ENCODE measurements around the gene DAGLA.

Gene DAGLA

GRCh38 chr11:61747192-61747966 lies 67.2 kb downstream of the DAGLA start:
- DNase-seq (ENCODE audit: low spot score), result peak; percentile 37

DNA sequence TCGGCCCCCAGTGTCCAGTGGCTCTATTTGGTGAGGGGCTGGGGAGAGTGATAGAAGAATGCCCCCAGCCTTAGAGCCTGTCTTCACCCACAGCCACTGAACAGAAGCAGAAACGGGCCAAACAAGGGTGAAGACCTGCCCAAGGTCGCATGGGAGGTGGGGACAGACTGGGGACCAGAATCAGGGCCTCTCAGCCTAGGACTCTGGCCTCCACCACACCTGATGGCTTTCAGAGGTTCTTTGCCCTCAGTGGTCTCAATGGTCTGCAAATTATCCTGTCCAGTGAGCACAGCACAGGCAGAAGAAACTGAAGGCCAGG lies 67.7 kb downstream of the DAGLA start:
- DNase-seq (ENCODE audit: low spot score), result no peak

GRCh38 chr11:61749591-61750217 lies 69.5 kb downstream of the DAGLA start:
- DNase-seq (ENCODE audit: low spot score), result no peak

- DNase-seq (ENCODE audit: low spot score), result no peak
Observed at GRCh38 chr11:61750631-61751273, 70.6 kb downstream of the DAGLA start.

- DNase-seq (ENCODE audit: low spot score), result no peak
Observed at GRCh38 chr11:61751384-61751783, 71.2 kb downstream of the DAGLA start.

DNA sequence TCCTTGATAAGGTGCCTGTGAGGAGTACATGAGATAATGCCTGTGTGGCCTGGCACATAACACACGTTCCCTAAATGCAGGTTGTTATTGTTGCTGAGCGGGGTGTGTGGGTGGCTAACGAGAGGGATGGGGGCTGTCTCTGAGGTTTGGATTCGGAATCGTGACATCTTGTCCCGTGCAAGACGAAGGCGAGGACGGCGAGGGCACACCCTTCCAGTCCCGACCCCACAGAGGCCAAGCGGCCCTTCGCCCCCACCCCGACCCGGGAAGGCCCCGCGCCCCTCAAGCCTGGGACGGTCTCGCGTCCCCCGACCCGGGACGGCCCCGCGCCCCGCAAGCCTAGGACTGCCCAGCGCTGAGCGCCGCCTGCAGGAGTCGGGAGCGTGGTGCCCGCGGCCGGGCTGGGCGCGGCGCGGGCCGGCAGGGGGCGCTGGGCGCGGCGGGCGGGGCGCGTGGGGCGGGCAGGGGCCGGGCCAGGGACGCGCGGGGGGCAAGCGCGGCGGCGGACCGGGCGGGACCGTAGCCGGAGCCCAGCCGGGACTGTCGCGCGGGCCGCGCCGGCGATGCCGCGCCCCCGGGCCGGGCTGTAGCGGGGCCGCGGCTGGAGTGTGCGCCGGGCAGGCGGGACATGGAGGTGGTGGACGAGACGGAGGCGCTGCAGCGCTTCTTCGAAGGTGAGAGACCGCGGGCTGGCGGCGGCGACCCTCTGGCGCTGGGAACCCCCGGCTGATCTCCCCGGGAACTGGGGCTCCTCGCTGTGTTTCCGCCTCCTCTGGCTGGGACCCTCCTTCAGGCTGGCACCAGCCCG lies 72.1 kb downstream of the DAGLA start, which contains the start of gene MYRF:
MYRF (plus strand) TSS at position 520 of the 808 bp plus-strand sequence; CDS start at position 629, 109 bp downstream.
- peak; percentile 35 for DNase-seq (ENCODE audit: low spot score)

DNA sequence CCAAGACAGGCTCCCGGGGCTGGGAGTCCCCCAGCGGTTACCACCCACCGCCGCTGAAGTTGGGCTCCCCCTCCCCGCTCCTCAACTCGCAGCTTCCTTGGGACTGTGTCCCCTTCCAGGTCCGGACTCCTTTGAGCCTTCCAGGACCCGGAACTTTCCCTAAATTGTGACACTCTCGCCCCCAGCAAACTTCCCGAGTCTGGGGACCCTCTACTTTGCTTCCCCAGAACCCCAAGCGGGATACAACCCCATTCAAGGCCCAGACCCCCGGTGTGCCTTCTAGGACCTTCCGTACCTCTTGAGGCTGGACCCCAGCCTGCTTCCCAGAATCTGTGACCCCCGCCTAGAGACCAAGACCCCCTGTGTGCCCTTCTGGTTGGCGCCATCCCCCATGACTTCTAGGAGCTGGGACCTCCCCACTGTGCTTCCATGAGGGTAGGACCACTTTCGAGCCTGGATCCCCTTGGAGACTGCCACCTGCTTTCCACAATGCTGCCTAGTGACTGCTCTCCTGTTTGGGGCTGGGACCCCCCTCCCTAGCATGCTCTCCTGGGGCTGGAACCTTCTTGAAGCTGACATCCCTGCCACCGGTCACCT lies 72.8 kb downstream of the DAGLA start:
- no peak for DNase-seq (ENCODE audit: low spot score)

DNA sequence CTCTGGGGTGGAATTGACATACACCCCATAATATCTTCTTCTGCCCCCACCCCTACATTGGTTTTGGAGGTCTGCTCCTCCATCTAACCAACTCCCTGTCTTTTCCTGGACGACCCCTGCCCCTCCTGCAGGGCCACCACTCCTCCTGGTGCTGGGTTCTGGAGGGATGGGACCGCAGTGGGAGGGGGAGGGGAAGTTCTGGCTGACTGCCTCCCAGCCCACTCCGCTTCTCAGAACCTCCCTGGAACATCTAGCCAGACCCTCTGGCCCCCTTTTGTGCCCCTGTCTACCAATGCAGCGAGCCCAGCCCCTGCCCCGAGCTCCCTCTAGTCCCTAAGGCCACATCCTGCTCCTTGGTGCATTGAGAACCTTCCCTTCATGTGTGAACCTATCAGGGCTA lies 73.5 kb downstream of the DAGLA start:
- no peak for DNase-seq (ENCODE audit: low spot score)

DNA sequence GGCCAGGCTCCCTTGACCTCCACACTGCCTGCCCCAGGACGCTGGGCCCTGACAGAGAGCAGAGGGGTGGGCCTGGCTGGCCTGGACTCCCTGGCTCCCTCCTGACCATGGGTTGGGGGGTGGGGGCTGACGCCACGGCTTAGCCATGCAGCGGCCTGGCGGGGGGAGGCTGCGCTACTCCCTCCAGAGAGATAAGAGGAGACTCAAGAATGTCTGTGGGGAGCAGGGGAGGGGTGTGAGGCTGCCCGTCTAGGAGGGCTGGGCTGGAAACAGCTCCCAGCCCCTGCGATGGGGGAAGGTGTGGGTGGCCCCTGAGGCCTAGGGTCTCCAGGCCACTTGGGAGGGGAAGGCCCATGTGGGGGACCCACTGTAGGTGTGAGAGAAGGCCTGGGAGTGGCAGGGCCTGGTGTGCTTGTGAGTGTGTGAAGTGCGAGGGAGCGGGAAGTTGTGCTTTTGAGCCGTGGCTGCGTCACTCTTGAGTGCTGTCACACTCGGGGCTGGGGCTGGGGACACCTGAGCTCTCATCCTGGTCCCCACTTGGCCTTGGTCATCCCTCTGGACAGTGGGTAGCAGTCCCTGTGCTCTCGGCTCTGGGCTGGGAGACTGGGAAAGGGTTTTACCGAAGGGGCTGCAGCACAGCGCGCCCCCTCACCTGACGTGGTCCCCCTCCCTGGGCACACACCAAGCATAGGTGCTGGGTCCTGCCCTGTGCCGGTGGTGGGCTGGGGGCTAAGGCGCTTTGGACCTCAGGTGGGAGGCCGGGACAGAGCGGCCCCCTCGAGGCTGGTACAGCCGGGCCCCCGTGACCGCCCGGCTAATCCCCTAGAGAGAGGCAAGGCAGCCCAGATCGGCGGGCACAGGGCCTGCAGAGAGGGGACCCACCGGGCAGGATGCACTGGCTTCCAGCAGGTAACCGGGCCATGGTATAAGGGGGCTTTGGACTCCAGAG lies 74.6 kb downstream of the DAGLA start:
- no peak for DNase-seq (ENCODE audit: low spot score)

DNA sequence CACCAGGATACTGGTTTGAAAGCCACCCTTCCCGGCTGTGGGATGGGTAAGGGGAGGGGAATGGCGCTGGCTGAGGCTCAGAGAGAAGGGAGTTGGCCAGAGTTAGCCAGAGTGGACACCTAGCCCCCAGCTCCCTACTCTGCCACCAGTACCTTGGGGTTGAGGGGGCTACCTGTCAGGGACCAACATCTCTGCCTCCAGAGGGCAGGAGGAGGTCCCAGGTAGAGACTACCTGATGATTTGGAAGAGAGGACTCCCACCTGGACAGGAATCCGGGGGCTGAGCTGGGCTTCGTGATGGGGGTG lies 75.9 kb downstream of the DAGLA start:
- DNase-seq (ENCODE audit: low spot score), result no peak

- DNase-seq (ENCODE audit: low spot score), result peak; percentile 34
Observed at GRCh38 chr11:61756452-61757212, 76.4 kb downstream of the DAGLA start.

DNA sequence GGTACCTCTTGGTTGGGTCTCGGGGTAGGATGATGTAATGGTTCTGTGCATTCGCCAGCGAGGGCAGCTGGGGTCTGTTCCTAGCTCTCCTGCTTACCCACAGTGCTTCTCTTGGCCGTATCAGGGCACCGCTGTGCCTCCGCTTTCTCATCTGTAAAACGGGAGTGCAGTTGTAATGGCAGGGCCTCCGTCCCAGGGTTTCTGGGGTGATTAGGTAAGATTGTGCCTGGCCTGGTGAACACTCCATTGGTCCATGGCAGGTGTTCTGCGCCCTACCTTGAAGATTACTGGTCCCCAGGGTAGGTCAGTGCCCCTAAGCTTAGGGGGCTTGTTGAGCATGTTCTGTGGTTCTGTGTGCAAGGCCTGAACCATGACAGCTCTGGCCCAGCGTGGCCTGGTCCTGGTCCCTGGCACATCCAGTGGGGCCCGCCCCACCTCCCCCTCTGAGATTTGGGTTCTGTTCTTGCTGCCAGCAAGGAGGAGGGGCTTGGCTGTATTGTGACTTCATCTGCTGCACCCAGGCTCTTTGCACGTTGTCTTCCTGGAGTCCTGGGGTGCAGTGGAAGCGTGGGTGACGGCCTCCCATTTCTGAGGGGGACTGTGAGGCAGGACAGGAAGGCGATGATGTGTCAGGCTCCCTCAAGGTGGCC lies 77.1 kb downstream of the DAGLA start:
- no peak for DNase-seq (ENCODE audit: low spot score)

DNA sequence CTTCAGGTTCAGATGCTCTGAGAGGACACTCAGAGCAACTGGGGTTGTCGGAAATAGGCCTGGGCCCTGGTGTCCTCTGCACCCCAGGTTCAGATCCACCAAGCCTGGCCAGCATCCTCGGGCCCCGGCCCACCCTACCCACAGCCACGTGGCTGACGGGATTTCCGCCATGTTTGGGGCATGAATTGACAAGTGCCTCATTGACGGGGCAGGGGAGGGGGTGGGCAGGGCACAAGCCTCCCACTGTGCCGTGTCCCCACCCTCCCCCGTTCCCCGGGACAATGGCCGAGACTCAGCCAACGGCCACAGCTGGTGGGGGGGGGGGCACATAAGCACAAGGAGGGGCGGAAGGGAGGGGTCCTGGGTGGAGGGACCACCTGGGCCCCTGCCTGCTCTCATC lies 80.8 kb downstream of the DAGLA start:
- DNase-seq (ENCODE audit: low spot score), result no peak

DNA sequence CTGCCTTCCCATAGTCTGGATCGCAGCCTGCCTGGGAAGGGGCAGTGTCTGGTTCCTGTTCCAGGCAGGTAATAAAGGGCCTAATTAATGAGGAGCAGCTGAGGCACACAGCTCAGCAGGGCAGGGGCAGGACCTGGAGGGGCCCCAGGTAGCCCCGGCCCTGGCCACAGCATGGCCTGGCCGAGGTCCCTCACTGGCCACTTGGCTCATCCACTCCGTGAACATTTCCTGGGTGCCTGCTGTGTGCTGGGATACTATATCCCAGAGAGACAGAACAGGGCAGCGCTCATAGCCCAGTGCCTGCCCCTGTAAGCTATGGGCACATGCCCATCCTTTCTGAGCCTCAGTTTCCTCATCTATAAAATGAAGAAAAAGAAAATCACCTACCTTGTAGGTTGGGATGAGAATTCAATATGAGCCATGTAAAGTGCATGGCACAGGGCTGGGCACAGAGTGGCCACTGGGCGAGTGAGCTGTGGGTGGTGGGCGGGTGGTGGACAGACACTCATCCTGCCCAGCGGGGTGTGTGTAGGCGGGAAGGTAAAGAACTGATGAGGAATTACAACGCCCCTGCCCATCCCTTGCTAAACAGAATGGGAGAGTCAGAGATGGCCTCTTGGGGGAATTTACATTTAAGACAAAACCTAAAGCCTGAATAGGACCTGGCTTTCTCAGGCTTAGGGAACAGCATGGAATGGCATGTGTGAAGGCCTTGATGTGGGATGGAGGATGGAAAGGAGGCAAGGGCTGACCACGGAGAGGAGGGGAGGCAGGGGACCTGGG lies 81.4 kb downstream of the DAGLA start:
- DNase-seq (ENCODE audit: low spot score), result no peak

- DNase-seq (ENCODE audit: low spot score), result no peak
Observed at GRCh38 chr11:61762223-61762615, 82.0 kb downstream of the DAGLA start.

- DNase-seq (ENCODE audit: low spot score), result no peak
Observed at GRCh38 chr11:61762798-61763197, 82.6 kb downstream of the DAGLA start.

GRCh38 chr11:61763930-61764605 lies 83.9 kb downstream of the DAGLA start:
- DNase-seq (ENCODE audit: low spot score), result no peak

DNA sequence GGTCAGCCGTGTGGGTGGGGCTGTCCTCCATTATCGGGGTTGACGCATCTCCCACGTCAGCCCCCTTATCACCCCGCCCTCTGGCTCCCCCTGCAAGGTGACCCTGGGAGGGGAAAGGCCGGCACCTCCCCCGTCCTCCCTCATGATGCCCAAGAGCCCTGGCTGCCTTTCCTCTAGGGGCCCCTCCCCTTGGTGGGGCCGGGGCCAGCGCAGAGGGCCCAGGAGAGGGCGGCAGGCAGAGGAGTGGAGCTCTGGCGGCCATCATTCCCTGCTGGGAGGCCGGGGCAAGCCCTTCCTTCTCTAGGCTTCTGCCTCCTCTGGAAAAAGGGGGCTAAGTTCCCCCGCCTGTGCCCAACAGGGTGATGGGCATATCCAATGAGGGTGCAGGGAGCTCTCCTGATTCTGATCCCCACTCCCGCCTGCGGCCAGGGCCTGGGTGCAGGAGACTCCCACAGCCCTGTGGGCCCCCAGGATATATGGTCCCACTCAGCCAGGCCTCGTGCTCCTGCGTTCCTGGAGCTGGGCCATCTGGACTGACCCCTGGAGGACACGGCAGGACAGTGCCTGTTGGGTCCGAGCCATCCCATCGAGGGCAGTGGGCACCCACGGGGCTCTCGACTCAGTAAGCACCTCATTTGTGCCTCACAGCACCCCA lies 84.5 kb downstream of the DAGLA start:
- no peak for DNase-seq (ENCODE audit: low spot score)
